Measurements from ENCODE around the gene TGFA.

The TGFA gene

GRCh38 chr2:70411483-70412125 lies 142.0 kb downstream of the TGFA start:
- Histone ChIP-seq H3K4me2 (ENCODE audit: low read length) (no peak overlapping the region), H2BK5ac (ENCODE audit: low read depth, low read length, poor library complexity) (no peak overlapping the region), H3K14ac (ENCODE audit: low read length) (no peak overlapping the region), H3K27ac (ENCODE audit: low read depth, low read length) (no peak overlapping the region), H4K8ac (ENCODE audit: low read depth, low read length) (no peak overlapping the region), H3K36me3 (ENCODE audit: control insufficient read depth in 1 of 2, insufficient read depth in 2 of 2, low read length in 2 of 2) (no peaks in the 10 kb centered on the region), H4K12ac (ENCODE audit: low read depth, low read length) (no peak overlapping the region), H2BK12ac (ENCODE audit: low read length) (no peak overlapping the region), H4K91ac (ENCODE audit: low read depth, low read length) (no peak overlapping the region), H3K4ac (ENCODE audit: low read depth, low read length) (no peak overlapping the region), H2AK5ac (ENCODE audit: low read length) (no peak overlapping the region), H3K79me2 (ENCODE audit: control insufficient read depth, insufficient read depth, low read length, poor library complexity) (no peaks in the 10 kb centered on the region), H3K9ac (ENCODE audit: low read length) (no peak overlapping the region), H3K9me3 (ENCODE audit: insufficient read depth, low read depth, low read length) (no peaks in the 10 kb centered on the region), H3K23ac (ENCODE audit: low read length) (no peak overlapping the region), H3K27me3 (ENCODE audit: insufficient read depth, low read length) (no peaks in the 10 kb centered on the region), H3K4me1 (ENCODE audit: control insufficient read depth in 1 of 2, insufficient read depth in 2 of 2, low read length in 2 of 2) (no peaks in the 10 kb centered on the region), H2AFZ (ENCODE audit: insufficient read depth, low read length, poor library complexity) (no peak overlapping the region), H3K18ac (ENCODE audit: low read length) (no peak overlapping the region), H2BK120ac (ENCODE audit: insufficient read depth, low read length, poor library complexity) (no peak overlapping the region), H3K4me3 (ENCODE audit: low read depth, low read length) (no peak overlapping the region), H3K79me1 (ENCODE audit: low read length) (no peaks in the 10 kb centered on the region)
- DNase-seq = no peak
- no CpG with 5 or more reads among the region's 6 CpGs for WGBS (ENCODE audit: extremely low coverage, insufficient coverage, insufficient read length)

GRCh38 chr2:70403267-70404053 lies 150.2 kb downstream of the TGFA start:
- H2BK5ac ChIP-seq (ENCODE audit: low read depth, low read length, poor library complexity) = no peak overlapping the region
- H4K12ac ChIP-seq (ENCODE audit: low read depth, low read length) = no peak overlapping the region
- no peaks in the 10 kb centered on the region for H3K27me3 ChIP-seq (ENCODE audit: insufficient read depth, low read length)
- no peak overlapping the region for H3K18ac ChIP-seq (ENCODE audit: low read length)
- no peak overlapping the region for H2BK120ac ChIP-seq (ENCODE audit: insufficient read depth, low read length, poor library complexity)
- H3K4ac ChIP-seq (ENCODE audit: low read depth, low read length) = no peak overlapping the region
- no peak overlapping the region for H4K8ac ChIP-seq (ENCODE audit: low read depth, low read length)
- no peak overlapping the region for H3K4me2 ChIP-seq (ENCODE audit: low read length)
- no peaks in the 10 kb centered on the region for H3K36me3 ChIP-seq (ENCODE audit: control insufficient read depth in 1 of 2, insufficient read depth in 2 of 2, low read length in 2 of 2)
- no peaks in the 10 kb centered on the region for H3K79me1 ChIP-seq (ENCODE audit: low read length)
- H2BK12ac ChIP-seq (ENCODE audit: low read length) = no peak overlapping the region
- DNase-seq = no peak
- no peaks in the 10 kb centered on the region for H3K79me2 ChIP-seq (ENCODE audit: control insufficient read depth, insufficient read depth, low read length, poor library complexity)
- peaks cover 2% of the 10 kb centered on the region for H3K9me3 ChIP-seq (ENCODE audit: insufficient read depth, low read depth, low read length)
- no peak overlapping the region for H2AK5ac ChIP-seq (ENCODE audit: low read length)
- no peak overlapping the region for H2AFZ ChIP-seq (ENCODE audit: insufficient read depth, low read length, poor library complexity)
- no peak overlapping the region for H4K91ac ChIP-seq (ENCODE audit: low read depth, low read length)
- H3K4me1 ChIP-seq (ENCODE audit: control insufficient read depth in 1 of 2, insufficient read depth in 2 of 2, low read length in 2 of 2) = no peaks in the 10 kb centered on the region
- H3K9ac ChIP-seq (ENCODE audit: low read length) = no peak overlapping the region
- H3K23ac ChIP-seq (ENCODE audit: low read length) = no peak overlapping the region
- no peak overlapping the region for H3K14ac ChIP-seq (ENCODE audit: low read length)
- H3K27ac ChIP-seq (ENCODE audit: low read depth, low read length) = no peak overlapping the region
- no CpG with 5 or more reads among the region's 8 CpGs for WGBS (ENCODE audit: extremely low coverage, insufficient coverage, insufficient read length)
- no peak overlapping the region for H3K4me3 ChIP-seq (ENCODE audit: low read depth, low read length)

GRCh38 chr2:70400539-70400938 lies 153.1 kb downstream of the TGFA start:
- Histone ChIP-seq H3K4ac (ENCODE audit: low read depth, low read length) (no peak overlapping the region), H2AK5ac (ENCODE audit: low read length) (no peak overlapping the region), H4K91ac (ENCODE audit: low read depth, low read length) (no peak overlapping the region), H4K8ac (ENCODE audit: low read depth, low read length) (no peak overlapping the region), H3K4me1 (ENCODE audit: control insufficient read depth in 1 of 2, insufficient read depth in 2 of 2, low read length in 2 of 2) (no peaks in the 10 kb centered on the region), H2BK120ac (ENCODE audit: insufficient read depth, low read length, poor library complexity) (no peak overlapping the region), H3K36me3 (ENCODE audit: control insufficient read depth in 1 of 2, insufficient read depth in 2 of 2, low read length in 2 of 2) (no peaks in the 10 kb centered on the region), H3K14ac (ENCODE audit: low read length) (no peak overlapping the region), H3K9ac (ENCODE audit: low read length) (no peak overlapping the region), H3K27ac (ENCODE audit: low read depth, low read length) (no peak overlapping the region), H3K23ac (ENCODE audit: low read length) (no peak overlapping the region), H2AFZ (ENCODE audit: insufficient read depth, low read length, poor library complexity) (no peak overlapping the region), H3K79me1 (ENCODE audit: low read length) (no peaks in the 10 kb centered on the region), H3K9me3 (ENCODE audit: insufficient read depth, low read depth, low read length) (peaks cover 2% of the 10 kb centered on the region), H3K4me3 (ENCODE audit: low read depth, low read length) (no peak overlapping the region), H4K12ac (ENCODE audit: low read depth, low read length) (no peak overlapping the region), H3K4me2 (ENCODE audit: low read length) (no peak overlapping the region), H2BK12ac (ENCODE audit: low read length) (no peak overlapping the region), H3K18ac (ENCODE audit: low read length) (no peak overlapping the region), H3K27me3 (ENCODE audit: insufficient read depth, low read length) (no peaks in the 10 kb centered on the region), H3K79me2 (ENCODE audit: control insufficient read depth, insufficient read depth, low read length, poor library complexity) (no peaks in the 10 kb centered on the region), H2BK5ac (ENCODE audit: low read depth, low read length, poor library complexity) (no peak overlapping the region)
- WGBS (ENCODE audit: extremely low coverage, insufficient coverage, insufficient read length) = no CpG with 5 or more reads among the region's 3 CpGs
- no peak for DNase-seq

- H3K4ac ChIP-seq (ENCODE audit: low read depth, low read length) = no peak overlapping the region
- H2BK5ac ChIP-seq (ENCODE audit: low read depth, low read length, poor library complexity) = no peak overlapping the region
- no peak overlapping the region for H2AFZ ChIP-seq (ENCODE audit: insufficient read depth, low read length, poor library complexity)
- no peak overlapping the region for H3K23ac ChIP-seq (ENCODE audit: low read length)
- H3K18ac ChIP-seq (ENCODE audit: low read length) = no peak overlapping the region
- no peak for DNase-seq
- H3K79me2 ChIP-seq (ENCODE audit: control insufficient read depth, insufficient read depth, low read length, poor library complexity) = no peaks in the 10 kb centered on the region
- H4K91ac ChIP-seq (ENCODE audit: low read depth, low read length) = no peak overlapping the region
- WGBS (ENCODE audit: extremely low coverage, insufficient coverage, insufficient read length) = no CpG with 5 or more reads among the region's 1 CpG
- no peak overlapping the region for H2BK120ac ChIP-seq (ENCODE audit: insufficient read depth, low read length, poor library complexity)
- H3K14ac ChIP-seq (ENCODE audit: low read length) = no peak overlapping the region
- H3K4me1 ChIP-seq (ENCODE audit: control insufficient read depth in 1 of 2, insufficient read depth in 2 of 2, low read length in 2 of 2) = no peaks in the 10 kb centered on the region
- H2BK12ac ChIP-seq (ENCODE audit: low read length) = no peak overlapping the region
- H3K27ac ChIP-seq (ENCODE audit: low read depth, low read length) = no peak overlapping the region
- H3K36me3 ChIP-seq (ENCODE audit: control insufficient read depth in 1 of 2, insufficient read depth in 2 of 2, low read length in 2 of 2) = no peaks in the 10 kb centered on the region
- H3K9me3 ChIP-seq (ENCODE audit: insufficient read depth, low read depth, low read length) = peaks cover 2% of the 10 kb centered on the region
- H3K27me3 ChIP-seq (ENCODE audit: insufficient read depth, low read length) = no peaks in the 10 kb centered on the region
- H3K4me2 ChIP-seq (ENCODE audit: low read length) = no peak overlapping the region
- H3K79me1 ChIP-seq (ENCODE audit: low read length) = no peaks in the 10 kb centered on the region
- H2AK5ac ChIP-seq (ENCODE audit: low read length) = no peak overlapping the region
- no peak overlapping the region for H4K8ac ChIP-seq (ENCODE audit: low read depth, low read length)
- H4K12ac ChIP-seq (ENCODE audit: low read depth, low read length) = no peak overlapping the region
- no peak overlapping the region for H3K4me3 ChIP-seq (ENCODE audit: low read depth, low read length)
- H3K9ac ChIP-seq (ENCODE audit: low read length) = no peak overlapping the region
Observed at GRCh38 chr2:70399046-70399445, 154.6 kb downstream of the TGFA start.

Measured in trophoblast cell (in vitro differentiated cells and primary cell).